H4 (cell line): Measurements from ENCODE around the gene IQCE. TPM values are rescaled to one million over a fixed set of nuclear protein-coding genes. Genes with fewer than 3 reads are reported as not detected.
"Not testable (repeated sequence)": the region's sequence is repeated elsewhere in the genome, so short reads cannot be mapped to it uniquely, and the experiment has no call there.

Source experiments
- DNase-seq: peaks from one replicate; pipeline ENCODE4 v3.0.0-alpha.2; 2015; ENCODE audit warnings: low spot score
- total RNA-seq: library from RNA; depleted of rRNA; stranded (reverse); fragments of >200 nt; shearing (Covaris generic); gene quantifications from 2 replicates; pipeline ENCODE4 v1.2.3, GENCODE V29; 2014

Gene IQCE
- total RNA-seq, 1 experiment from 2014 or later: 17.2 TPM

DNA sequence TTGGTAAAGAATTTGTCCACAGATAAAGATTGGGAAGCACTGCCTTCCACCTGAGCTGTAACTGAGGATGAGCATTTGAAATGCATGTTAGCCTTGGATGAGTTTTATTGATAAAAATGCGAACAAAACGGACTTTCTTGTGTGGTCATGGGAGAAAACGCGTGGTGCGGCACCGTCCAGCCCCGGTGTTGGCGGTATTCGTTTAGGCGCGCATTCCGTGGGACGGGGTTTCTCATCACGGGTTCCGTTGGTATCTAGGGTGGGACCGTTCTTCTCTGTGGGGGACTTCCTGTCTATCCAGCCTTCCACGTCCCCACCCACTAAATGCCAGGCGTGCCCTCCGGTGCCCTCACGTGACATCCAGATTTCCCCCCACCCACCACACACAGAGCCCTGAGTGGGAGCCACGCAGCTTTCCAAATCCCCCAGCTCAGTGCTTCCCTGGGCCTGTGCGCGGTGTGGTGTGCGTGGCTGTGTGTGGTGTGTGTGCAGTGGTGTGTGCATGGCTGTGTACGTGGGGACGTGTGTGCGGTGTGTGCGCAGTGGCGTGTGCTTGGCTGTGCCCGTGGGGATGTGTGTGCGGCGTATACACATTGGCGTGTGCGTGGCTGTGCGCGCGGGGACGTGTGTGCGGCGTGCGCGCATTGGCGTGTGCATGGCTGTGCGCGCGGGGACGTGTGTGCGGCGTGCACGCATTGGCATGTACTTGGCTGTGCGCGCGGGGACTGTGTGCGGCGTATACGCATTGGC, 18.1 kb downstream of the IQCE start:
- no peak for DNase-seq

DNA sequence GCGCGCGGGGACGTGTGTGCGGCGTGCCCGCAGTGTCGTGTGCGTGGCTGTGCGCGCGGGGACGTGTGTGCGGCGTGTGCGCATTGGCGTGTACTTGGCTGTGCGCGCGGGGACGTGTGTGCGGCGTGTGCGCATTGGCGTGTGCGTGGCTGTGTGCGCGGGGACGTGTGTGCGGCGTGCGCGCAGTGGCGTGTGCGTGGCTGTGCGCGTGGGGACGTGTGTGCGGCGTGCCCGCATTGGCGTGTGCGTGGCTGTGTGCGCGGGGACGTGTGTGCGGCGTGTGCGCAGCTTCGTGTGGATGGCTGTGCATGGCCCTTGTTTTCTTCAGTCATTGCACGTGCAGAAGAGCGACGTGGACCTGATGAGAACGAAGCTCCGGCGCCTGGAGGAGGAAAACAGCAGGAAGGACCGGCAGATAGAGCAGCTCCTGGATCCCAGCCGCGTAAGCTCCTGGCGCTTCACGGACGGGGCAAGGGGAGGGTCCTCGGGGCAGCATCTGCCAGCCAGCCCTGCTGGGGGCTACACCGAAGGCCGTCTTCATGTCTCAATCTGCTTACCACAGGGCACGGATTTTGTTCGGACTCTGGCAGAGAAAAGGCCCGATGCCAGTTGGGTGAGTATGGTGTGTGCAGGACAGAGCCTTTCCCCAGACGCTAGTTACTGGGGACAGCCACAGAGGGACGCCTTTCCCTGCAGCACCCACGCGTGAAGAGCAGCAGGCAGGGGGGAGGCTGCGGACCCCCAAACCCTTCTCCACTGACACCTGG, 19.3 kb downstream of the IQCE start:
- no peak for DNase-seq

- DNase-seq: no peak
Observed at GRCh38 chr7:2580636-2581035, 21.9 kb downstream of the IQCE start.

DNA sequence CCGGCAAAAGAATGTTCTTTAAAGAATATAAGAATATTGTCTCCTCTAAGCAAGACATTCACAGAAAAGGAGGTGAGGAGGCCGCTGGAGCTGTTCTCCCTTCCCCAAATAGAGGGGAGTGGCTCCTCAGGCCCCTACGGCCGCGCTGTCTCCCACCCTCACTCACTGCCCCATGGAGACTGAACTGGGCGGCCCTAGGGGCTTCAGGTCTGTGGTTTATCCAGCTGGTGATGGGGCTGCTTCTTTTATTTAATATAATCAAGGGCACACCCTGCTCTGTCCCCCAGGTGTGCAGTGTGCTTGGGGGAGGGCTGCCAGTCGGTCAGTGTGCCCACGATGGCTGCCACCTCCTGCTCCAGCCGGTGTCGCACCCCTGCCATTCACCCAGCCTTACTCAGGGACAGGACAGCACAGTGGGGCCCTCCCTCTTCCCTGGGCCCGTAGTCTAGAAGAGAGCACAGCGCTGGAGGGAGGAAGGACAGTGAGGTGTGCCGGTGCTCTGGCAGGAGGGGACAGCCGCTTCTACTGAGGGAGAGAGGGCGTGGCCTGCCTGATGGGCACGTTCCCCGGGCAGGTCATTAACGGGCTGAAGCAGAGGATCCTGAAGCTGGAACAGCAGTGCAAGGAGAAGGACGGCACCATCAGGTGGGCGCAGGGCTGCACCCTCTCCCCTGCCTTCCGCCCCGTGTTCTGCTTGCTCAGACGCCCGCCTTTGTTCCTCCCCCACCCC, 23.4 kb downstream of the IQCE start:
- DNase-seq: no peak

- DNase-seq: no peak
Observed at GRCh38 chr7:2583798-2584580, 25.2 kb downstream of the IQCE start.

DNA sequence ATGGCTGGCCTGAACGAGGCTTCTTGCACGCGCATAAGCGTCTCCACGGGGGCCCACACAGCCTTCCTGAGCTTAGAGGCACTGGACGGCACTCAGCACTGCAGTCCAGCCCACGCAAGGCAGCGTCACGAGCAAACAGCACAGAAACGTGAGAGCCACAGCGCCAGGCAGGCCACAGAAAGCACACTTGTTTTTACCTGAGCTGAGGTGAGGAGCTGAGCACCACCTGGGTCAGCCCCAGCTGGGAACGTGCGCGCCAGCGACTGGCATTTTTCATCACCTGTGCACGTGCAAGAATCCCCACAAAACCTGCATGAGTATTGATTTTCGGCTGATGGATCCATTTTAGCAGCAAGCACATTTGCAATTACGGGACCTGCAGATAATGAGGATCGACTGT, 26.7 kb downstream of the IQCE start:
- no peak for DNase-seq

DNA sequence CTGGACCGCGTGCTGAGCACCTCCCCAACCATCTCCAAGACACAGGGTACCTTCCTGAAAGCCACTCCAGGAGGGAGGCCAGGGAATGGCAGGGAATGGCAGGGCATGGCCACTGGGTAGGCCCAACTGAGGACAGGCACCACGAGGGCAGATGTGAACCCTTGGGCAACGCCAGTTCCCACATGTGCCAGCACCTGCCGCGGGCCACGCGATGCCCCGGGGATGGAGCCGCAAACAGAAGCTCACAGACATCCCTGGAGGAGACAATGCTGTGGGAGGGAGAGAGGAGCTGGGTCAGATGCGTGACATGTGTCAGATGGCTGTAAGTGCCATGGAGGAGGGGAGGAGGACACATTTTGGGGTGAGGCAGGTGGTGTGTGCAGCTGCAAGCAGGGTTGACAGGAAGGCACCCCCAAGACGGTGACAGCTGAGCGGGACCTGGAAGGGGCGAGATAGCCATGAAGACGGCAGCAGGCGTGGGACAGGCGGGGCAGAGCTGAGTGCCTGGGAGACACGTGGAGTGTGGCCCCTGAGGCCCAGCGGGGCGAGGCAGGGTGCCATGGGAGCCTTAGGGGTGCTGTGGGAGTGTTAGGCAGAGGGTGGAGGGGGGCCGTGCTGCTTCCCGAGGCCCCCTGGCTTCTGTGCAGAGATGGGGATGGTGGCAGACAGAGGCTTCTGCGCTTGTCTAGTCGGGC, 27.7 kb downstream of the IQCE start:
- DNase-seq: no peak

- DNase-seq: no peak
Observed at GRCh38 chr7:2587134-2587533, 28.4 kb downstream of the IQCE start.

DNA sequence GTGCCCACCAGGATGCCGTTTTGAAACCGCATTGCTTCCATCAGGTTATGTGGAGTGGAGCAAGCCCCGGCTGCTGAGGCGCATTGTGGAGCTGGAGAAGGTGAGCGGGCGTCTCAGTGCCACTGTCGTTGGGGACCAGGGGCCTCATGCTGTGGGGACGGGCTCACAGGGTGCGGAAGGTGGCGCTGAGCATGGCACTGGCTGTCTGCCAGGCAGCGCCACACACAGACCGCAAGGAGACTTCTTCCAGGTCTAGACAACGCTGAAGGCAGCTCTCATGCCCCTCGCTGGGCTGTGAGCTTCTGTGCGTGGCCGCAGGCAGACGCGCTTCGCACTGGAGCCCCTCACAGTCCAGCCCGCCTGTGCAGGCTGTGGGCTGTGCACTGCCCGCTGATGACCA, 29.0 kb downstream of the IQCE start:
- DNase-seq: no peak

GRCh38 chr7:2589341-2589740, 30.6 kb downstream of the IQCE start:
- no peak for DNase-seq

DNA sequence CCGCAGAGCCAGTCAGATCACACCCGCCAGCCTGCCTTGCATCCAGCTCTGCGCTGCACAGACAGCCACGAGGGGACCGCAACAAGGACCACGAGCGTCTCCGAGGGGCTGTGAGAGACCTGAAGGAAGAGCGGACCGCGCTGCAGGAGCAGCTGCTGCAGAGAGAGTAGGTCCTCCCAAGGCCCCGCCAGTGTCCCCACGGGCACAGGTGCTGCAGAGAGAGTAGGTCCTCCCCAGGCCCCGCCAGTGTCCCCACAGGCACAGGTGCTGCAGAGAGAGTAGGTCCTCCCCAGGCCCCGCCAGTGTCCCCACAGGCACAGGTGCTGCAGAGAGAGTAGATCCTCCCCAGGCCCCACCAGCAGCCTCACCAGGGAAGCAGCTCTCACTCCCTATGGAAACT, 31.2 kb downstream of the IQCE start:
- not testable (repeated sequence) for DNase-seq

GRCh38 chr7:2592375-2592865, 33.6 kb downstream of the IQCE start:
- DNase-seq: no peak

GRCh38 chr7:2593036-2593727, 34.4 kb downstream of the IQCE start:
- no peak for DNase-seq

DNA sequence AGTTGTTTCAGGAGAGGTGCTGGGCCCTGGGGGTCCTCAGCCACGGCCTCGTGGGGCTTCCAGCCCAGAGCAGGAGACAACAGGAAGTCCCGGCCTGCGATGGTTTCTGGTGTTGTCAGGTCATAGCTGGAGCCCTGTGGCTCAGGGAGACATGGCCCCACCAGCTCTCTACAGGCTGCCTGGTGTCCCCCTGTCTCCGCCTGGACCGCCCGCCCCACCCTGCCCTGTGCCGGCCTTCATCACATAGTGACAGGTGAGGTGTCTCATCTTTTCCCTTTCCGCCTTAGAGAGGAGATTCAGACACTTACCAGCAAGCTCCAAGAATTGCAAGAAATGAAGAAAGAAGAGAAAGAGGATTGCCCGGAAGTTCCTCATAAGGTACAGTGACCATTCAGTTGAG, 35.8 kb downstream of the IQCE start:
- DNase-seq: no peak

DNA sequence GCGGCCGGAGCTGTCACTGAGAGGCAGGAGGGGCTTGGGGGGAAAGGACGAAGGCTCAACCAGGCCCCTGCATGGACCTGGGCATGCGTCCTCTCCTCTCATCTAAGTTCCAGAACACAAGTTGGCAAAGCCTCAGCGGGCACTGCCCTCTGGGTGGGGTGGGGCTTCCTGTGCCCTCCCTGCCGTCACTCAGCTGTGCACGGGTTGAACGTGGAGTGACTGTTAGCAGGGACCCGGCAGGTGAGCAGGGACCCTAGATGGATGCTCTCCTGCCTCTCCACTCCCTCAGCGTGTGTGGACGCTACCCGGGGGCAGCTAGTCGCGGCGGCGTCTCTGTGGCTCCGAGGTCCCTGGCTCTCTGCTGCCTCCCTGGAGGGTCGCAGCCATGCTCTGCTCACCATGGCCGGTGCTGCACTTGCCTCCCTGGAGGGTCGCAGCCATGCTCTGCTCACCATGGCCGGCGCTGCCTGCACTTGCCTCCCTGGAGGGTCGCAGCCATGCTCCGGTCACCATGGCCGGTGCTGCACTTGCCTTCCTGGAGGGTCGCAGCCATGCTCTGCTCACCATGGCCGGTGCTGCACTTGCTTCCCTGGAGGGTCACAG, 36.6 kb downstream of the IQCE start:
- no peak for DNase-seq

DNA sequence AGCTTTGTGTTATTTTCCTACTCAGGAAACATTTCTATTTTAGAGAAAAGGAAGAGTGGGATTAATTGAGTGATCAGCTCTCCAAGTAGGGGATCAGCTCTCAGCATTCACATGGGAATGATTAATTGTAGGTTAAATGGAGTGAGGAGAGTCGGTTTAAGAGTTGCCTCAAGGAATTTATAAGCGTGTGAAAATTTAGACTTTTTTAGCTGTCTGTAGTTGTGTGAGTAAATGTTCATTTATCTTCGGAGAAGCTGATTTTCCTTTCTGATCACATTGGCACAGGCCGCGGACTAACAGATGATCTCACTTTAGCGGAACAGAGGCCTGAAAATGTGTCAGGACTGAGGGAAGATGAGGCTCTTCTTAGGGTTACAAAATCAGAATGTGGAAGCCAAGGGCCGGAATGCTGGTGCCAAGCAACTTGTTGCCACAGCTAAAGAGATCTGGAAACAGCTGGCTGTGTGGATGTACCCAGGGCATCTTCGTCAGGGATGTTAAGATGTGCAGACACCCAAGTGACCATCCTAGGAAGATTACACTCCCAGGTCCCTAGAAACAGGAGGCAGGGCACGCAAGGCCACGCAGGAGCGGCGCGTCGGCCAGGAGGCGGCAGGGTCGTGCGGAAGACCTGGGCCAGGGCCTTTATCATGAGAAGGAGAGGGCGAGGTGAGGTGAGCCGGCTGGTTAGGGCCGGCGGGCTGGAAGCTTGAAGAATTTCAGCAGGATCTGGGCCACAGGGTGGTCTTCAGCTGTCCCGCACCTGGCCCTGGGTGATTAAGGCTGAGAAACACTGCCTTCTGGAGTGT, 37.9 kb downstream of the IQCE start:
- no peak for DNase-seq

DNA sequence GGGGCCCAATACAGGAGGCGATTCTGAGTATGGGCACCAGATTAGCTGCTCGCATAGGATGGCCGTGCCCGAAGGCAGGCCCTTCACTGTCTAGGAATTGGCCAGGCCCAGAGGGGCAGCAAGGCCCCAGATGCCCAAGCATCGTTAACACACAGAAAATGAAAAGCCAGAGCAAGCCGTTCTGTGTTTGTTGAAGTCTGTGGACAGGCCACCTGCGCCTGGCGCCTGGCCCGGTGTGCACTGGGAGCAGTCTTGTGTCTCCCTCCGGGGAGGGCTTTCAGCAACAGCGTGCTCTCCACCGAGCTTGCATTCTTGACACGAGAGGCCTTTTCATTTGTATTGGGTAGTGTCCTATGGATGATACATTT, 38.5 kb downstream of the IQCE start:
- no peak for DNase-seq

GRCh38 chr7:2598154-2598823, 39.5 kb downstream of the IQCE start:
- DNase-seq: no peak

DNA sequence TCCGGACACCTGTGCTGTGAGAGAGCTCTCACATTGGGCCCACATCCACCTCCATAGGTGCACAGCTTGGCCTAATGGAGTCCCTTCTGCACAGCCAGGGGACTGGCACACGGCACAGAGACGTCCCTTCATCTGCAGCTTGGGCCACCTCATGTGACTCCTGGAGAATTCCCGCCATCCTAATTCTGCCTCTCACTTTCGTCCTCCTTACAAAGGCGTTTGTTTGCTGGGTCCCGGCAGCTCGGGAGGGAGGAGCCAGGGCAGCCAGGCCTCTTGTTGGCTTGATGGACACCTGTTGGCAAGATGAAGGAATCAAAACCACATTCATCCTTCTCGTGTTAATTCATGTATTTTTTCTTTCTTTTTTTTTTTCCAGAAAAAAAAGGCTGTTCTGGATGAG, 42.3 kb downstream of the IQCE start:
- DNase-seq: no peak
